ENCODE results near the gene OR13C9.
"Not testable (repeated sequence)": the region's sequence is repeated elsewhere in the genome, so short reads cannot be mapped to it uniquely, and the experiment has no call there.

The OR13C9 gene, protein sequence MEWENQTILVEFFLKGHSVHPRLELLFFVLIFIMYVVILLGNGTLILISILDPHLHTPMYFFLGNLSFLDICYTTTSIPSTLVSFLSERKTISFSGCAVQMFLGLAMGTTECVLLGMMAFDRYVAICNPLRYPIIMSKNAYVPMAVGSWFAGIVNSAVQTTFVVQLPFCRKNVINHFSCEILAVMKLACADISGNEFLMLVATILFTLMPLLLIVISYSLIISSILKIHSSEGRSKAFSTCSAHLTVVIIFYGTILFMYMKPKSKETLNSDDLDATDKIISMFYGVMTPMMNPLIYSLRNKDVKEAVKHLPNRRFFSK

GRCh38 chr9:104618104-104618503 lies at the start of gene OR13C9:
Gene OR13C9, minus strand, starts transcription at chr9:104618204. Its CDS starts 0 bp downstream, at chr9:104618204.
- Mint-ChIP-seq H3K4me3 (no peak within 1 kb of the TSS), H3K9me3 (no peaks in the 10 kb centered on the region), H3K4me1 (no peaks in the 10 kb centered on the region), H3K27ac (no peak within 1 kb of the TSS), H3K27me3 (no peaks in the 10 kb centered on the region)
- DNase-seq (no peak), ATAC-seq (no peak)

DNA sequence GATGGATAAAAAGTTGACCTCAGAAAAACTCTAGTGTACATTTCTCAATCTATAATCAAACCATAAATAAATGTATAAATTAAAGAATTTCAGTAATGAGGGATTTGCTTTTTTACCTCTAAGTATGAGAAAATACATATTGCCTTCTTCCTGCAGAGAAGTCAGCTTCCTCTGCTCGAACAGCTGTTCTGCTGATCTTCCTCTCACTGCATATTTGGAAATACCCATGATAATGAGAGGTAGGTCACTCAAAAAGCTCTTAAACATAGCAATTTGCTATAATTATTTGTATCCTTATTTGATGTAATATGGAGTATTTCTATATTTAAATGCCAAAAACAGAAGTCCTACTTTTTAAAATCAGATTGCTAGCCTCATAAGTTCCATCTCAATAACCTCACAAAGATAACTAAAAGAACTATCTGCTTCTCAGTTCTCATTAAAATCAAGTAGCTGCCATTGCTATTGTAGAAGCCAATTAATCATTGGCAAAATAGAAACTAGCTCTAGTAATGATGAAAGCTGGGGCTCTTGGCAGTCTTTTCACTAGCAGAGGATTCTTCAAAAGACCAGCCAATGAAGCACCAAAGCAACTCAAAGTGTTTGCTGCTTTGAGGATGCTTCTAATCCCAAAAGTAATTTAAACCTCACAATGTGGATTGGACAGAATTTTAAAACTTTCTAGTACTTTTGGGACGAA lies 40.6 kb upstream of the OR13C9 start:
- Mint-ChIP-seq H3K4me3 (no peak overlapping the region), H3K9me3 (peaks cover 2 to 15% of the 10 kb centered on the region in 2 donors), H3K4me1 (no peaks in the 10 kb centered on the region), H3K27ac (no peak overlapping the region), H3K27me3 (peaks cover 2% of the 10 kb centered on the region)
- ATAC-seq: no peak
- no peak for DNase-seq

- Mint-ChIP-seq H3K4me3 (no peak overlapping the region), H3K4me1 (no peaks in the 10 kb centered on the region), H3K27me3 (no peaks in the 10 kb centered on the region), H3K9me3 (peaks cover 9 to 28% of the 10 kb centered on the region in 2 donors), H3K27ac (no peak overlapping the region)
- DNase-seq: no peak
- ATAC-seq: no peak
These were observed 17.5 kb upstream of the OR13C9 start for GRCh38 chr9:104635456-104635855.

- ATAC-seq (no peak), DNase-seq (no peak)
- Mint-ChIP-seq H3K27ac (no peak overlapping the region), H3K9me3 (peaks cover 6 to 14% of the 10 kb centered on the region in 2 donors), H3K4me3 (no peak overlapping the region), H3K4me1 (no peaks in the 10 kb centered on the region), H3K27me3 (no peaks in the 10 kb centered on the region)
These were observed 16.0 kb upstream of the OR13C9 start for GRCh38 chr9:104633976-104634520.

- DNase-seq, H3K27me3 Mint-ChIP-seq, H3K4me3 Mint-ChIP-seq, ATAC-seq, H3K27ac Mint-ChIP-seq, H3K4me1 Mint-ChIP-seq: not testable (repeated sequence)
- peaks cover 0 to 18% of the 10 kb centered on the region in 2 donors for H3K9me3 Mint-ChIP-seq
These were observed 8.0 kb upstream of the OR13C9 start for GRCh38 chr9:104625964-104626363.

DNA sequence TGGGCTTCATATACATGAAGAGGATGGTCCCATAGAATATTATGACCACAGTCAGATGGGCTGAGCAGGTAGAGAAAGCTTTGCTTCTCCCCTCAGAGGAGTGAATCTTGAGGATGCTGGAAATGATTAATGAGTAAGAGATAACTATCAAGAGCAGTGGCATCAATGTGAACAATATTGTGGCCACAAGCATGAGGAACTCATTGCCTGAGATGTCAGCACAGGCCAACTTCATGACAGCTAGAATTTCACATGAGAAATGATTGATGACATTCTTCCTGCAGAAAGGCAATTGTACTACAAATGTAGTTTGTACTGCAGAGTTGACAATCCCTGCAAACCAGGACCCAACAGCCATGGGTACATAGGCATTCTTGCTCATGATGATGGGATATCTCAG lies 586 bp downstream of the OR13C9 start:
- Mint-ChIP-seq H3K9me3 (no peaks in the 10 kb centered on the region), H3K4me3 (no peak overlapping the region), H3K27ac (no peak overlapping the region), H3K4me1 (no peaks in the 10 kb centered on the region), H3K27me3 (no peaks in the 10 kb centered on the region)
- ATAC-seq: no peak
- DNase-seq: no peak

- no peak for ATAC-seq
- Mint-ChIP-seq H3K27me3 (no peaks in the 10 kb centered on the region), H3K4me1 (no peaks in the 10 kb centered on the region), H3K4me3 (no peak overlapping the region), H3K27ac (no peak overlapping the region), H3K9me3 (no peaks in the 10 kb centered on the region)
- DNase-seq: no peak
These were observed 6.8 kb downstream of the OR13C9 start for GRCh38 chr9:104611213-104611612.

- ATAC-seq: no peak
- Mint-ChIP-seq H3K27me3 (no peaks in the 10 kb centered on the region), H3K4me3 (no peak overlapping the region), H3K9me3 (no peaks in the 10 kb centered on the region), H3K27ac (no peak overlapping the region), H3K4me1 (no peaks in the 10 kb centered on the region)
- DNase-seq: no peak
These were observed 9.7 kb downstream of the OR13C9 start for GRCh38 chr9:104608336-104608735.

DNA sequence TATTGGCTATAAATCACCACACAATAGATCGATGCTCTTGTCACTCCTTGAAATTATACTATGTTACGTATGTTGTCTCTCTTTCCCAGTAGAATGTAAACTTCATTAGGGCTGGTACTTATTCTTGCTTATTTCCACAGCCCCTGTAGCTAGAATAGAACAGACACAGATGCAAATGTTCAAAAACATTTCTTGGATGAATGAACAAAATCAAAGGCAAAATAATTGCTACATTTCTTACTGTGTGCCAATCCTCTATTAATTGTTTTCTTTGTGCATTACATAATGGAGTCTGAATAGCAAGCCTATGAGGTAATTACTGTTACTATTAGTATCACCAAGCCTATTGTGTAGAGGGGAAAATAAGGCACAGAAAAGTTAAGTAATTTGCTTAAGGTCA lies 11.9 kb downstream of the OR13C9 start:
- H3K27me3 Mint-ChIP-seq: no peaks in the 10 kb centered on the region
- H3K4me1 Mint-ChIP-seq: no peaks in the 10 kb centered on the region
- no peak overlapping the region for H3K27ac Mint-ChIP-seq
- no peaks in the 10 kb centered on the region for H3K9me3 Mint-ChIP-seq
- no peak for DNase-seq
- no peak for ATAC-seq
- H3K4me3 Mint-ChIP-seq: no peak overlapping the region

DNA sequence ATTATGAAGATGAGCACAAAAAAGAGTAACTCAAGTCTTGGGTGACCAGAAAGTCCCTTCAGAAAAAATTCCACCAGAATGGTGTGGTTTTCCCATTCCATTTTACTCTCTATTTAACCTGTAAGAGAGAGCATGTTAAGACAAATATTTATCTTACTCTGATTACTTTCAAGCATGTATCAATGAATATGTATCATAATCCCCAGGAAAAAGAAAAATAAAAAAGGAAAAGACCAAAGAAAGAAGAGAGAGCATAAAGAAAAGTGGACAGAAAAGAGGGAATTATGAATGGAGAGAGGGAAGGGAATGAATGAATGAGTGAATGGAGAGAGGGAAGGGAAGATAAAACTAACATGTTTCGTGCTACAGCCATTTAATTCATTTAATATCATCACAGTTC lies 12.5 kb downstream of the OR13C9 start, which contains the start of gene OR13C2:
TSS of gene OR13C2 (minus strand) at position 101 of the 400 bp plus-strand sequence. CDS start at position 101, 0 bp downstream.
- not testable (repeated sequence) for ATAC-seq, H3K4me3 Mint-ChIP-seq

GRCh38 chr9:104604801-104605200 lies 13.2 kb downstream of the OR13C9 start:
- DNase-seq (no peak), ATAC-seq (no peak)
- no peak overlapping the region for H3K4me3 Mint-ChIP-seq
- no peaks in the 10 kb centered on the region for H3K27me3 Mint-ChIP-seq
- no peak overlapping the region for H3K27ac Mint-ChIP-seq
- no peaks in the 10 kb centered on the region for H3K9me3 Mint-ChIP-seq
- no peaks in the 10 kb centered on the region for H3K4me1 Mint-ChIP-seq

More for the DNA sequence above, 12.5 kb downstream of the OR13C9 start, which contains the start of gene OR13C2:
- H3K4me1 Mint-ChIP-seq, DNase-seq, H3K27me3 Mint-ChIP-seq, H3K27ac Mint-ChIP-seq, H3K9me3 Mint-ChIP-seq: not testable (repeated sequence)

GRCh38 chr9:104599313-104599712 lies 18.7 kb downstream of the OR13C9 start, which contains the start of gene OR13C5:
Gene OR13C5, minus strand, starts transcription at chr9:104599413. Its CDS starts 0 bp downstream, at chr9:104599413.
- H3K9me3 Mint-ChIP-seq, H3K4me1 Mint-ChIP-seq, ATAC-seq, H3K4me3 Mint-ChIP-seq, DNase-seq, H3K27ac Mint-ChIP-seq, H3K27me3 Mint-ChIP-seq: not testable (repeated sequence)

DNA sequence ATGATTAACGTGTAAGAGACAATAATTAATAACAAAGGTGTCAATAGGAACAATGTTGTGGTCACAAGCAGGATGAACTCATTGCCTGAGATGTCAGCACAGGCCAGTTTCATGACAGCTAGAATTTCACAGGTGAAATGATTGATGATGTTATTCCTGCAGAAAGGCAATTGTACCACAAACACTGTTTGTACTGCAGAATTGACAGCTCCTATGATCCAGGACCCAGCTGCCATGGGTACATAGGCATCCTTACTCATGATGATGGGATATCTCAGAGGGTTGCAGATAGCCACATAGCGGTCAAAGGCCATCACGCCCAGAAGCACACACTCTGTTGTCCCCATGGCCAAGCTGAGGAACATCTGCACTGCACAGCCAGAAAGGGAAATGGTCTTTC lies 19.3 kb downstream of the OR13C9 start:
- H3K4me1 Mint-ChIP-seq, H3K27me3 Mint-ChIP-seq: not testable (repeated sequence)

DNA sequence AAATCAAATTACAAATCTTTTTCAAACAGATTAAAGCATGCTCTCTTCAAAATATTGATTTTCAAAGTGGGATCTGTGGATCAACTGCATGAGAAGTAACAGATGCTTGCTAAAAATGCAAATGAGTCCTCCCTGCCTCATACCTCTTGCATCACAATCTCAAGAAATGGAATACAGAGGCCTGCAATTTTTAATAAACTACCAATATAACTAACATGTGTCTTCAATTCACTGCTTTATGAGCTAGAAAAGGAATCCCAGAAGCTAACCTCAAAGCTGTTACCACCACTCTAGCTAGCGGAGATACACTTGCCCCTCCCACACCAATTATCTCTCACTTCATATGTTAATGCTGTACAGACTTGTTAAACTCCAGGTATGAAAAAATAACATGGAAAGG lies 28.4 kb downstream of the OR13C9 start:
- Mint-ChIP-seq H3K27ac (no peak overlapping the region), H3K9me3 (peaks cover 0 to 5% of the 10 kb centered on the region in 2 donors), H3K4me3 (no peak overlapping the region), H3K27me3 (no peaks in the 10 kb centered on the region), H3K4me1 (no peaks in the 10 kb centered on the region)
- no peak for DNase-seq
- ATAC-seq: no peak

More for the DNA sequence above, 19.3 kb downstream of the OR13C9 start:
- not testable (repeated sequence) for DNase-seq, ATAC-seq, H3K4me3 Mint-ChIP-seq, H3K9me3 Mint-ChIP-seq, H3K27ac Mint-ChIP-seq

DNA sequence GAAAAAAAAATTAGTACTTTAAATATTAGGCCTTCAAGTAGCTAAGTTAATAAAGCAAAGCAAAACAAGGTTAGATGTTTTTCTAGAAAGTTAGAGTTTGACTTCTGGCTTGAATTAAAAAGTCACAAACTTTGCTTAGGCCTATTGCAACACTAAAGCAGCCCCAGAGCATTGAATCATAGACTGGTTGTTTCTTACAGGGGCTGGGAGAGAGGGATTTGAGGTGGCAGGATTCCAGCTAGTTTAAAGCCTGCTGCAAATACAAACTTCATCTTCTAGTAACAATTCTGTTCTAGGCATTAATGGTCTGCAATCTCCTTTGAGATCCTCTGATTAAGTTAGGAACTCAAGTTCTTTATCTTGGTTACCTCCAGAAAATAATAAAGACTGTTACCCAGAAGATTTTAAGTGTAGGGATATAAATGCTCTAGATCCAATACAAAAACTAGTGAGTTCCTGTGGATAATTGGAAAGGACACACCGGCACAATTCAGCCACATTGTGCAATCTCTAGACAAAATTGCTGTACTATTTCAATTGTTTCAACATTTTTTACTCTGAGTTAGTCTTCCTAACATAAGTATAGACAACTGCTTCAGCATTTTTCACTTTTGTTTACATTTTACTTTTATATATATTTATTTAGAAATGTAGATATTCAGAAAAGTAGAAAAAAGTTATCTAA lies 31.4 kb downstream of the OR13C9 start:
- DNase-seq (no peak), ATAC-seq (no peak)
- Mint-ChIP-seq H3K27ac (no peak overlapping the region), H3K27me3 (no peaks in the 10 kb centered on the region), H3K4me1 (no peaks in the 10 kb centered on the region), H3K9me3 (no peaks in the 10 kb centered on the region), H3K4me3 (no peak overlapping the region)
